Fibroblast of pulmonary artery (primary cell): ENCODE measurements around the gene PSME4.

Source experiments
- DNase-seq: peaks from one replicate; pipeline ENCODE4 v3.0.0-alpha.2; 2010; ENCODE audit warnings: low read depth
- H3K4me3 ChIP-seq: replicated peaks from 2 replicates; pipeline ENCODE4 v1.5.1; 2011; ENCODE audit warnings: low read depth, mild to moderate bottlenecking, control low read depth, low read length, moderate library complexity
- TF ChIP-seq, protein P1 (sequence below): IDR thresholded peaks from 2 replicates; pipeline ENCODE4 v1.5.1; 2011; ENCODE audit warnings: mild to moderate bottlenecking, control low read depth, low read length, inconsistent platforms; ENCODE audit errors: missing control alignments

PSME4 gene

DNA sequence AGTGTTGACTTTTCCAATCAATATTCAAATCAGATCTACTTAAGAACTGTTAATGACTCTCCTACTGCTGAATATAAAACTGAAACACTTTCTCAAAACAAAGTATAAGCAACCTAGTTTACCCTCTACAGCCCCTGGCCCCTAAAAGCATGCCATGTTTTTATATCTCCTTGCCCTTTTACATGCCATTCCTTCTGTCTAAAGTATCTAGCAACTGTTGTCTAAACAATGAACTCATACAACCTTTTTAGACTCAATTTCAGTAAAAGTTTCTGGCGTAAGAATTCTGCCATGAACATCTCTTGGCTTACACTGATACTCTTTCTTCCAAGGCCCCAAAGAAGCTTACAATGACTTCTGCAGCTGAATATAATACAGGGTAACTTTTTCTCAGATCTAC lies 63.2 kb downstream of the PSME4 start:
- no peak for DNase-seq
- no peak overlapping the region for H3K4me3 ChIP-seq
- TF ChIP-seq, protein P1, sequence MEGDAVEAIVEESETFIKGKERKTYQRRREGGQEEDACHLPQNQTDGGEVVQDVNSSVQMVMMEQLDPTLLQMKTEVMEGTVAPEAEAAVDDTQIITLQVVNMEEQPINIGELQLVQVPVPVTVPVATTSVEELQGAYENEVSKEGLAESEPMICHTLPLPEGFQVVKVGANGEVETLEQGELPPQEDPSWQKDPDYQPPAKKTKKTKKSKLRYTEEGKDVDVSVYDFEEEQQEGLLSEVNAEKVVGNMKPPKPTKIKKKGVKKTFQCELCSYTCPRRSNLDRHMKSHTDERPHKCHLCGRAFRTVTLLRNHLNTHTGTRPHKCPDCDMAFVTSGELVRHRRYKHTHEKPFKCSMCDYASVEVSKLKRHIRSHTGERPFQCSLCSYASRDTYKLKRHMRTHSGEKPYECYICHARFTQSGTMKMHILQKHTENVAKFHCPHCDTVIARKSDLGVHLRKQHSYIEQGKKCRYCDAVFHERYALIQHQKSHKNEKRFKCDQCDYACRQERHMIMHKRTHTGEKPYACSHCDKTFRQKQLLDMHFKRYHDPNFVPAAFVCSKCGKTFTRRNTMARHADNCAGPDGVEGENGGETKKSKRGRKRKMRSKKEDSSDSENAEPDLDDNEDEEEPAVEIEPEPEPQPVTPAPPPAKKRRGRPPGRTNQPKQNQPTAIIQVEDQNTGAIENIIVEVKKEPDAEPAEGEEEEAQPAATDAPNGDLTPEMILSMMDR = no peak

DNA sequence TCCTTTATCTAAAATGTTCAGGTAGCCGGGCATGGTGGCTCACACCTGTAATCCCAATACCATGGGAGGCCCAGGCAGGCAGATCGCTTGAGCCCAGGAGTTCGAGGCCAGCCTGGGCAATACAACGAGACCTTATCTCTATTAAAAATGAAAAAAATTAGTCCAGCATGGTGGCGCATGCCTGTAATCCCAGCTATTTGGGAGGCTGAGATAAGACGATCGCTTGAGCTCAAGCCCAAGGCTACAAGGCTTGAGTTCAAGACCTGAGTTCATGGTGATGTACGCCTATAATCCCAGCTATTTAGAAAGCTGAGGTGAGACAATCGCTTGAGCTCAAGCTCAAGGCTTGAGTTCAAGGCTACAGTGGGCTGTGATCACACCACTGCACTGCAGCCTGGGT lies 65.4 kb downstream of the PSME4 start:
- no peak overlapping the region for H3K4me3 ChIP-seq
- TF ChIP-seq, protein P1 = no peak
- DNase-seq = no peak

DNA sequence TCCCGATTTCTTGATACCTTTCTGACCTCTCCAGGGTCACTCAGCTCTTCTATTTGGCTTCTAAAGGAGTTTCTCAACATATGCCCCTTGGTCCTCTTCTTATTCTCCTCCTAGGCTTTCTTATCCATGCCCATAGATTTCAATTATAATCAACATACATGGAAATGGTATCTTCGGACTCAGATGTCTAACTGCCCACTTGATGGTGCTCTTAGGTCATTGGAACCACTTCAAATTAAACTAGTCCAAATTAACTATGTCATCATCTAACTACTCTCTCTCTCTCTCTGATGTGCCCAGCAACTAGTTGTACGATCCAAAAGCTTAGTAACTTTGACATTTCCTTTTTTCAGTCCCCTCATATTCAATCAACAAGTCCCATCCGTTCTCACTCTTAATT lies 67.8 kb downstream of the PSME4 start:
- no peak overlapping the region for H3K4me3 ChIP-seq
- TF ChIP-seq, protein P1 = no peak
- no peak for DNase-seq

DNA sequence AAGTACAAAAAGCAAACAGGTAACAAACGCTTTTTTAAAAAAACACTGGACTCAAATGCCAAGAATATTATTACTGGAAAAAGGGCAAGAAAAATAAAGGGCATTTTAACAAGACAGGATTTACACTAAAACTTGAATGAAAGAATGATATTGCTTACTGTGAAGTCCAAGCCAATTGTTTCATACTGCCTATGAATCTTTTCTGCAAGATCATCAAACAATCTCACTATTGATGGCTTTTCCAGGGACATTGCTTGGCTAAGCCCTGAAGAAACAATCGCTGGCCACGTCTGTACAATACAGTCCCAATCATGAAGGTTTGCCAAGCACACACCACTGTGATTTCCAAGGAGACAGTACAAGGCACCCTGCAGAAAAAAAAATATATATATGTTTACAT lies 69.6 kb downstream of the PSME4 start:
- DNase-seq = no peak
- H3K4me3 ChIP-seq = no peak overlapping the region
- TF ChIP-seq, protein P1 = no peak

DNA sequence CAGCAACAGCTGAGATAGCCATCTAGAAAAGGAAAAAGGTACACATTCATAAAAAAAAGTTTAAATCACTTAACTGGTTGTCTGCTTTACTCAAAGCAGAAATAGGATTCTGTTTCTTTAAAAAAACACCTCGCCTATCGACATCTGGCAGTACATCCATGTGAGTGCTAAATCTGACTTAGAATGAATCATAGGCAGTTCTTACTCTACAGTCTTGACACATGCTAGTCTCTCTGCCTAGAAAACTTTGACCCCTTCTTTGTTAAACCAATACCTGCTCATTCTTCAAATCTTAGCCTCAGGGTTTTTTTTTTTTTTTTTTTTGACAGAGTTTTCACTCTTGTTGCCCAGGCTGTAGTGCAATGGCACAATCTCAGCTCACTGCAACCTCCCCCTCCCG lies 73.9 kb downstream of the PSME4 start:
- H3K4me3 ChIP-seq = no peak overlapping the region
- TF ChIP-seq, protein P1 = no peak
- peak; percentile 58 for DNase-seq

DNA sequence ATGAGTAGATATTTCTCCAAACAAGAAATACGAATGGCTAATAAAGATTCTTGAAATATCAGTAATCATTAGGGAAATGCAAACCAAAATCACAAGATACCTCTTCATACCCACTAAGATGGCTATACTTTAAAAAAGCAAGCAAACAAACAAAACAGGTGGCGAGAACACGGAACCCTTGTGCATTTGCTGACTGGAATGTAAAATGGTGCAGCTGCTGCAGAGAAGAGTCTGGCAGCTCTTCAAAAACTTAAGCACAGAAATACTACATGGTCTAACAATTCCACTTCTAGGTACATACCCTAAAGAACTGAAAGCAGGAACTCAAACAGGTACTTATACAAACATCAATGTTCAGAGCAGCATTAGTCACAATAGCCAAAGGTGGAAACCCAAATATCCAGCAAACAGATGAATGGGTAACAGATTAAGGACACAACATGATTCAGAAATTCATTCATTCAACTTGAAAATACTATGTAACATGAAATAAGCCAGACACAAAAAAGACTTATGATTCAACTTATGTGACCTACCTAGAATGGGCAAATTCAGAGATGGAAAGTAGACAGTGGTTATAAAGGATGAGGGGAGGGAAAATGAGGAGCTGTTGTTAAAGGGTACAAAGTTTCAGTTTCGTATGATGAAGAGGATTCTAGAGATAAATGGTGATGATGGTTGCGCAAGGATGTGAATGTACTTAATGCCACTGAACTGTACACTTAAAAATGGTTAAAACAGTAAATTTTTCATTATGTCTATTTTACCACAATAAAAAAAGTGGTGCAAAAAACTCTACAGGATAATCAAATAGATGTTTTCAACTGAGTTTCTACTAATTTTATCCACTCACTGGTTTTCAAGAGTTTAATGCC lies 84.2 kb downstream of the PSME4 start:
- TF ChIP-seq, protein P1 = no peak
- DNase-seq = no peak
- H3K4me3 ChIP-seq = no peak overlapping the region

DNA sequence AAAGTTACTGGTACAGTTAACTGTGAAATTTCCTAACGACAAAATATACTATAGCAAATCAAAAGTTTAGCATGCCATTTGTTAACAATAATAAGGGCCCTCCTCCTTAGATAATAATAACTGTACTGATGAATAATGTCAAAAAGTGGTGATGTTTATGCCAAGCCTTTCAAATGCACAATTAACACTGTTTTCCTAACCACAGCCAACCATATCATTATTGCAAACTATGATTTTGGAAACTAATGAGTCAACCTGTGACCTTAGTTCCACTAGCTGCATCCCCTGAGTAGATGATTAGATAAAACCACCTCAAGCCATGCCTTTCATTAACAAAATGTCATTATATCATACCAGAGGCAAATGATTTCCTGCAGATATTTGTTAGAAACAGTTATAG lies 85.9 kb downstream of the PSME4 start:
- no peak overlapping the region for H3K4me3 ChIP-seq
- TF ChIP-seq, protein P1 = no peak
- DNase-seq = no peak
